ENCODE measurements around the gene EIF2B4.
"Not testable (repeated sequence)": the region's sequence is repeated elsewhere in the genome, so short reads cannot be mapped to it uniquely, and the experiment has no call there.

EIF2B4 gene

GRCh38 chr2:27323596-27324285 is 46.4 kb downstream of the EIF2B4 start:
- H3K9me3 ChIP-seq (ENCODE audit: insufficient read depth, low read length), result no peaks in the 10 kb centered on the region
- H2AFZ ChIP-seq (ENCODE audit: low read depth, low read length), result 0 out of 2 replicates have a peak overlapping the region, but pooled peaks have one; percentile 76
- H3K27me3 ChIP-seq (ENCODE audit: low read depth, low read length), result no peaks in the 10 kb centered on the region
- peak overlapping the region; percentile 96 for H3K4me3 ChIP-seq (ENCODE audit: low read length)
- peak overlapping the region; percentile 98 for H3K9ac ChIP-seq (ENCODE audit: low read length)
- H3K4me1 ChIP-seq (ENCODE audit: low read length), result peaks cover 14% of the 10 kb centered on the region
- no peaks in the 10 kb centered on the region for H4K20me1 ChIP-seq (ENCODE audit: insufficient read depth, low read length)
- no peak for TF ChIP-seq EZH2phosphoT487 (IDR thresholded peaks at IDR 0.05; ENCODE audit: low read depth)
- no peak for TF ChIP-seq CTCF (IDR thresholded peaks at IDR 0.05; ENCODE audit: low read depth, low read length)
- peaks cover 29% of the 10 kb centered on the region for H3K79me2 ChIP-seq (ENCODE audit: low read length)
- peak overlapping the region; percentile 70 for H3K27ac ChIP-seq (ENCODE audit: low read length)
- peaks cover 28% of the 10 kb centered on the region for H3K36me3 ChIP-seq (replicated peaks; ENCODE audit: low read depth, low read length)
- peak overlapping the region; percentile 93 for H3K4me2 ChIP-seq (ENCODE audit: low read length)

- Histone ChIP-seq H3K79me2 (ENCODE audit: low read length) (peaks cover 29% of the 10 kb centered on the region), H2AFZ (ENCODE audit: low read depth, low read length) (peak within 1 kb of the TSS; percentile 76; the same call in 1 of the 2 replicates), H3K9me3 (ENCODE audit: insufficient read depth, low read length) (no peaks in the 10 kb centered on the region), H3K4me2 (ENCODE audit: low read length) (peak within 1 kb of the TSS; percentile 93), H3K27ac (ENCODE audit: low read length) (peak within 1 kb of the TSS; percentile 70), H3K9ac (ENCODE audit: low read length) (peak within 1 kb of the TSS; percentile 98), H3K36me3 (replicated peaks; ENCODE audit: low read depth, low read length) (peaks cover 20% of the 10 kb centered on the region), H3K27me3 (ENCODE audit: low read depth, low read length) (no peaks in the 10 kb centered on the region), H4K20me1 (ENCODE audit: insufficient read depth, low read length) (no peaks in the 10 kb centered on the region), H3K4me3 (ENCODE audit: low read length) (peak within 1 kb of the TSS; percentile 96), H3K4me1 (ENCODE audit: low read length) (peaks cover 14% of the 10 kb centered on the region)
- TF ChIP-seq CTCF (IDR thresholded peaks at IDR 0.05; ENCODE audit: low read depth, low read length), result no peak
- TF ChIP-seq EZH2phosphoT487 (IDR thresholded peaks at IDR 0.05; ENCODE audit: low read depth), result no peak
Observed at GRCh38 chr2:27322766-27323595, 47.2 kb downstream of the EIF2B4 start, which contains the start of gene MPV17. Gene MPV17, minus strand, starts transcription at chr2:27323097. Its CDS starts 580 bp downstream, at chr2:27322517.

- peaks cover 14% of the 10 kb centered on the region for H3K4me1 ChIP-seq (ENCODE audit: low read length)
- TF ChIP-seq CTCF (IDR thresholded peaks at IDR 0.05; ENCODE audit: low read depth, low read length), result no peak
- H3K9ac ChIP-seq (ENCODE audit: low read length), result peak overlapping the region; percentile 98
- peak overlapping the region; percentile 66 for H3K27ac ChIP-seq (ENCODE audit: low read length)
- H3K79me2 ChIP-seq (ENCODE audit: low read length), result peaks cover 29% of the 10 kb centered on the region
- H3K4me3 ChIP-seq (ENCODE audit: low read length), result peak overlapping the region; percentile 96
- H3K9me3 ChIP-seq (ENCODE audit: insufficient read depth, low read length), result no peaks in the 10 kb centered on the region
- H4K20me1 ChIP-seq (ENCODE audit: insufficient read depth, low read length), result no peaks in the 10 kb centered on the region
- no peaks in the 10 kb centered on the region for H3K27me3 ChIP-seq (ENCODE audit: low read depth, low read length)
- no peak overlapping the region for H2AFZ ChIP-seq (ENCODE audit: low read depth, low read length)
- peaks cover 18% of the 10 kb centered on the region for H3K36me3 ChIP-seq (replicated peaks; ENCODE audit: low read depth, low read length)
- H3K4me2 ChIP-seq (ENCODE audit: low read length), result peak overlapping the region; percentile 93
Observed at GRCh38 chr2:27322301-27322765, 47.8 kb downstream of the EIF2B4 start.

- no peaks in the 10 kb centered on the region for H3K9me3 ChIP-seq (ENCODE audit: insufficient read depth, low read length)
- H3K79me2 ChIP-seq (ENCODE audit: low read length), result peaks cover 29% of the 10 kb centered on the region
- no peaks in the 10 kb centered on the region for H4K20me1 ChIP-seq (ENCODE audit: insufficient read depth, low read length)
- H3K27me3 ChIP-seq (ENCODE audit: low read depth, low read length), result no peaks in the 10 kb centered on the region
- peaks cover 8% of the 10 kb centered on the region for H3K36me3 ChIP-seq (replicated peaks; ENCODE audit: low read depth, low read length)
- H3K9ac ChIP-seq (ENCODE audit: low read length), result no peak overlapping the region
- H3K4me2 ChIP-seq (ENCODE audit: low read length), result no peak overlapping the region
- H3K4me3 ChIP-seq (ENCODE audit: low read length), result no peak overlapping the region
- peaks cover 14% of the 10 kb centered on the region for H3K4me1 ChIP-seq (ENCODE audit: low read length)
- H3K27ac ChIP-seq (ENCODE audit: low read length), result no peak overlapping the region
- no peak overlapping the region for H2AFZ ChIP-seq (ENCODE audit: low read depth, low read length)
- TF ChIP-seq EZH2phosphoT487 (IDR thresholded peaks at IDR 0.05; ENCODE audit: low read depth) (no peak), CTCF (IDR thresholded peaks at IDR 0.05; ENCODE audit: low read depth, low read length) (no peak)
Observed at GRCh38 chr2:27320958-27321543, 49.1 kb downstream of the EIF2B4 start.

GRCh38 chr2:27319839-27320238 is 50.3 kb downstream of the EIF2B4 start:
- H3K27ac ChIP-seq (ENCODE audit: low read length); H3K4me3 ChIP-seq (ENCODE audit: low read length); H3K9ac ChIP-seq (ENCODE audit: low read length); H3K4me2 ChIP-seq (ENCODE audit: low read length); H3K27me3 ChIP-seq (ENCODE audit: low read depth, low read length); H3K36me3 ChIP-seq (replicated peaks; ENCODE audit: low read depth, low read length); H2AFZ ChIP-seq (ENCODE audit: low read depth, low read length); H4K20me1 ChIP-seq (ENCODE audit: insufficient read depth, low read length); H3K9me3 ChIP-seq (ENCODE audit: insufficient read depth, low read length): not testable (repeated sequence)
- H3K4me1 ChIP-seq (ENCODE audit: low read length), result peaks cover 14% of the 10 kb centered on the region
- H3K79me2 ChIP-seq (ENCODE audit: low read length), result peaks cover 29% of the 10 kb centered on the region
